Breast epithelium (tissue), 3 donors: Measurements from ENCODE around the gene FHIT.

Experiments used
- POLR2A ChIP-seq: fragments of 450-650 bp; IDR thresholded peaks from one replicate; pipeline ENCODE4 v1.6.1; 2016; ENCODE audit warnings: antibody characterized with exemption, mild to moderate bottlenecking, moderate library complexity
- POLR2AphosphoS5 ChIP-seq, 3 donors: sonication (generic); formaldehyde crosslinking; IDR thresholded peaks; one replicate each; pipeline ENCODE4 v1.6.1; 2017; ENCODE audit warnings: antibody characterized with exemption in 3 of 3
- TF ChIP-seq, protein P1 (sequence below), 3 donors: fragments of 450-650 bp; IDR thresholded peaks; one replicate each; pipeline ENCODE4 v1.5.1; 2016 to 2017; ENCODE audit warnings: antibody characterized with exemption in 3 of 3, mild to moderate bottlenecking in 3 of 3, moderate library complexity in 3 of 3

DNA sequence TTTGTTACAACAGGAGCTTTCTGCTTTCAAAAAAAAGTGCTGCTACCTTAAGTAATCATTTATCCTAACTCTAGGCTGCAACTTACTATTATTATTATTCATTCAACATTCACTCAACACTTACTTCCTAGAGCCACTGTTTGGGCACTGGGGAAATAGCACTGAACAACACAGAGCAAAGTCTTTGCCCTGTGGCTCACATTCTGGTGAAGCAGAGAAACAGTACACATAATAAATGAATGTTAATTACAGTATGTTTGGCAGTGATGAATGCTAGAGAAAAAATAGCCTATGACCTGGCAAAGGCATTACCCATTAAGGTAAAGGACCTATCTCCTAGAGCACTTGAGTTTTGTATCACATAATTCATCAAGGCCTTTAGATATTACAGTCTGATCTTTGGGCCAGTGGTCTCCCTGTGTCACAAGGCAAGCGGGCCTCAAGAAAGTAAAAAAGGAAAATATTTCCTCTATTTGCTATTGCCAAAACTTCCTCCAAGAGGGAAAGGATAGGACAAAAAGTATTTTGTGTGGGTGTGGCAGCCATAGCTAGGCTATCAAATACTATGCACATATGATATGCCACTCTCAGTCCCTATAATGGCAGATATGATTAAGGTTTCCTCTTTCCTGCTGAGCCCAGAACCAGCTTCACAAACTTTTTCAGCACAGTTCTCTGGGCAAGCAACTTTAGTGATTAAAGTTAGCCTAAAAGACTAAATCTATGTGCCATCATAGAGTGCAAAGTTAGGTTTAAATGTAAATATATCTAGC is 142.8 kb downstream of the FHIT start:
- TF ChIP-seq, protein P1, sequence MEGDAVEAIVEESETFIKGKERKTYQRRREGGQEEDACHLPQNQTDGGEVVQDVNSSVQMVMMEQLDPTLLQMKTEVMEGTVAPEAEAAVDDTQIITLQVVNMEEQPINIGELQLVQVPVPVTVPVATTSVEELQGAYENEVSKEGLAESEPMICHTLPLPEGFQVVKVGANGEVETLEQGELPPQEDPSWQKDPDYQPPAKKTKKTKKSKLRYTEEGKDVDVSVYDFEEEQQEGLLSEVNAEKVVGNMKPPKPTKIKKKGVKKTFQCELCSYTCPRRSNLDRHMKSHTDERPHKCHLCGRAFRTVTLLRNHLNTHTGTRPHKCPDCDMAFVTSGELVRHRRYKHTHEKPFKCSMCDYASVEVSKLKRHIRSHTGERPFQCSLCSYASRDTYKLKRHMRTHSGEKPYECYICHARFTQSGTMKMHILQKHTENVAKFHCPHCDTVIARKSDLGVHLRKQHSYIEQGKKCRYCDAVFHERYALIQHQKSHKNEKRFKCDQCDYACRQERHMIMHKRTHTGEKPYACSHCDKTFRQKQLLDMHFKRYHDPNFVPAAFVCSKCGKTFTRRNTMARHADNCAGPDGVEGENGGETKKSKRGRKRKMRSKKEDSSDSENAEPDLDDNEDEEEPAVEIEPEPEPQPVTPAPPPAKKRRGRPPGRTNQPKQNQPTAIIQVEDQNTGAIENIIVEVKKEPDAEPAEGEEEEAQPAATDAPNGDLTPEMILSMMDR (IDR thresholded peaks at IDR 0.05): no peak
- no peak for TF ChIP-seq POLR2A
- TF ChIP-seq POLR2AphosphoS5 (IDR thresholded peaks at IDR 0.05): no peak
